NCI-H526 (cell line): ENCODE results near the gene CSGALNACT2.

Experiments used
- DNase-seq, 2 experiments: peaks; one replicate each; lab custom pipeline; 2025; lab: John Stamatoyannopoulos, UW

CSGALNACT2 gene

DNA sequence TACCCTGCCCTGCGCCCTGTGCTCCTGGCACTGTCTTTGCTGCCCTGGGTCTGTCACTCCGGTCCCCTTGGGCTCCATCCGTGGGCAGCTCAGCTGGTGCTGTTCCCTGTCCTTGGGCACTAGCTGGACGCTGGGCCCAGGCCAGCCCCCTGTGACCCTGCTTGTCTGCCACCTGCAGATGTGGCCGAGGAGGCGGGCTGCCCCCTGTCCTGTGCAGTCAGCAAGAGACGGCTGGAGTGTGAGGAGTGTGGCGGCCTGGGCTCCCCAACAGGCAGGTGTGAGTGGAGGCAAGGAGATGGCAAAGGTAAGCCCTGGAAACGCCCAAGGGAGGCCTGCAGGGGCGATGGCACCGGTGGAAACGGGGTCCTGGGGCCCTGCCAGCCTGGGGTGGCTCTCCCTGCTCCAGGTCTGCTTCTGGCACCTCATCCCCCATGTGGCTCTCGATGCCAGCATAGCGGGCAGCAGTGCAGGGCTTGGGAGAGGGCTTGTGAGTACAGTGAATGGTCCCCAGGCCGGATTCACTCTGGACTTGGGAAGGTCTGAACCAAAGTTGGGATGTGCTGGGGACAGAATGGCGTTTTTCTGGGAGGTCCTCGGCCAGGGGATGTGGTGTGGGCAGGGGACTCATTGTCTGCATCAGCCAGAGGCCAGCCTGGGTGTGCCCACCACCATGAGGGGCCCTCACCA, 26.2 kb upstream of the CSGALNACT2 start:
- no peak for DNase-seq

DNA sequence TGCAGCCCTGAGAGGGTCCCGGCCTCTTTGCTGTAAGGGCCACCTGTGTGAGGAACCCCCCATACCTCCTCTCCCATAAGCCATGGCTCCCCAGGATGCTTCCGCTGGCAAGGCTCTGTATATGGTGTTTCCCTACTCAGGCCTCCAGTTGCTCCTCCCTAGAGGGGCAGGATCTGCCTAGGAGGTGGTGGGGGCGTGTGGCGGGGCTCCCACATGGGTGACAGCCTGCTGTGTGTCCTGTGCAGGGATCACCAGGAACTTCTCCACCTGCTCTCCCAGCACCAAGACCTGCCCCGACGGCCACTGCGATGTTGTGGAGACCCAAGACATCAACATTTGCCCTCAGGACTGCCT, 25.7 kb upstream of the CSGALNACT2 start:
- no peak for DNase-seq

DNA sequence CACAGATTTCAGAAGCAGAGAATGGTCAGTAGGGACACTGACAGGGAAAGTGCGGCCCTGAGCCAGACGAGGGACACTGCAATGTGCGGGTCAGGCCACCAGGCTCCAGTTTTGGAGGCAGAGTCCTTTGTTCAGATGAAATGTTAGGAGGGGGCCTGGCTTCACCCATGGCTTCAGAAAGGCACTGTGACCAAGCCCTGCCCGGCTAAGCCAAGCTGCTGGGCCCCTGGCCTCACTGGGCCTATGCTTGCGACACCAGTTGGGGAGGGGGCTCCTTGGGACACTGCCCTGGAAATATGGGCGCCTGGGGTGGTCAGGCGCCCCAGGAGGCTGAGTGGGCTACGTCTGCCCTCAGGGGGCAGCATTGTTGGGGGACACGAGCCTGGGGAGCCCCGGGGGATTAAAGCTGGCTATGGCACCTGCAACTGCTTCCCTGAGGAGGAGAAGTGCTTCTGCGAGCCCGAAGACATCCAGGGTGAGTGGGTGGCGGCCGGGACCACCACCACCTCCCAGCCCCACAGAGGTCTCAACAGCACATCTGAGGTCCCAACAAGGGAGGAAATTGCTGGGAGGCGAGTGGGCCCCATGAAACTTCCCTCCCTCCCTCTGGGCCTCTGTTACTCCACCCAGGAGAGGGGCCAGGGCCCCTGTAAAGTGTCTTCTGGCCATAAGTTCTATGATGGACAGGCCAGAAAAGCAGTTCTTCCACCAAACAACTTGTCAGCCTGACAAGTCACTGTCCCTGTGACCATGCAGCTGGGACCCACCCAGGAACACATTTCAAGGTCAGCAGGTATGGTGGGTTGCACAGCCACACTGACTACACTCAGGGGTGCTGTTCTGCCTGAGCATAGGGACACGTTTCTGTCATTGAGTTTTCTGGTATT, 24.8 kb upstream of the CSGALNACT2 start:
- no peak for DNase-seq

DNA sequence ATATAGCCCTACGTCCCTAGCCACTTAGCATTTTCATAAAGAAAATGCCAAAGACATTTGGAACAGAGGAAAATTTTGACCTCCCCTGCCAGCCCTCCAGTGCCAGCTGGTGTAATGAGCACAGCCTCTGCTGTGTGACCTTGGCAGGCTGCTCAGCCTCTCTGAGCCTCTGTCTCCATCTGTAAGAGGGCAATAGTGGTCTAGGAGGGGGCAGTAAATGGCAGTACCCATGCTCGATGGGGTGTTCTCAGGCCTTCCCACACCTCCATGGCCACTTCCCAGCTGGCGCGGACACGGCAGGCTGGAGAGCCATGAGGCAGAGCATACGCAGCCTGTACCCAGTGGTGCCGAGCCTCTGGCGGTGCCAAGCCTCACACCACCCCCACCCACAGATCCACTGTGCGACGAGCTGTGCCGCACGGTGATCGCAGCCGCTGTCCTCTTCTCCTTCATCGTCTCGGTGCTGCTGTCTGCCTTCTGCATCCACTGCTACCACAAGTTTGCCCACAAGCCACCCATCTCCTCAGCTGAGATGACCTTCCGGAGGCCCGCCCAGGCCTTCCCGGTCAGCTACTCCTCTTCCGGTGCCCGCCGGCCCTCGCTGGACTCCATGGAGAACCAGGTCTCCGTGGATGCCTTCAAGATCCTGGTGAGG, 24.0 kb upstream of the CSGALNACT2 start:
- DNase-seq, result no peak

GRCh38 chr10:43114743-43115611, 23.3 kb upstream of the CSGALNACT2 start:
- DNase-seq, result no peak

GRCh38 chr10:43115881-43116595, 22.2 kb upstream of the CSGALNACT2 start:
- DNase-seq, result no peak

DNA sequence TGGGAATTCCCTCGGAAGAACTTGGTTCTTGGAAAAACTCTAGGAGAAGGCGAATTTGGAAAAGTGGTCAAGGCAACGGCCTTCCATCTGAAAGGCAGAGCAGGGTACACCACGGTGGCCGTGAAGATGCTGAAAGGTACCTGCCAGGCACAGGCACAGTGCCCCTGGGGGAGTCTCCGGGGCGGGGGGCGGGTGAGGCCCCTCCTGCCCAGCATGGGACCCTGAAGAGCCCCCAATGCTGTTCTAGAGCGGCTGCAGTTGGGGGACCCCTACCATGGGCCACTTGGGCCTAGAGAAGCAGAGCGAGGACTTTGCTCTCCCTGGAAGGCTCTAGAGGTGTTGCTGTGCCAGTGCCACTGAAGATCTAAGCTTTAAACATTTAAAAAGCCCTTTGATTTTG, 21.6 kb upstream of the CSGALNACT2 start:
- no peak for DNase-seq

DNA sequence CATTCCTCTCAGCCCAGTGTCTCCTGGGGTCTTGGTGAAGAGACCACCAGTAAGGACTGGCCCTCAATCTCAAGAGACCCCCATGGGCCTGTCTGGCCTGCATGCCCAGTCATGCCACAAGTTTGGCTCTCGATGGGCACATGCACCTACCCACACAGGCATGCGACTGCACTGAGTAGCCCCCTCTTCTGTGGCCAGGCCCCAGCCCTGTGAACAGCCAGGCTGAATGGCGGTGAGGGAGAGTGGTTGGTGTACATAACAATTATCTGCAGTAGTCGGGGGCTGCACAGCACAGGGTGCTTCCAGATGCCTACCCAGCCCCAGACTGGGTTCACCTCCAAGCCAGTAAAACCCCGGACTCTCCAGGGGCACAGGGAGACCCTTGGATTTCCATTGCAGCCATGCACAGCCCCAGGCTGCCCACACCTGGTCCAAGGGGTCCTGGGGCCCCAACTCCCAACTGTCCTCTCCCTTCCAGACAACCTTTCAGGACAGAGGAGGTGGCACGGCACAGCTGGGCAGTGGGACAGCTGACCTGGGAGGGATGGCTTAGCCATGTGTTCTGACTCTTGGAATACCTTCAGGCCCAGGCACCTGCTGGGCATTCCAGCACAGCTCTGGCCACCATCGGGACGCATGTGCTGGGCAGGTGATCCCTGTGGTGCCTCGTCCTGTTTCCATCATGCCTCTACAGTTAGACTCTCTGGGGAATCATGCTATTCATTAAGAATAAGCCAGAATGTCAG, 21.0 kb upstream of the CSGALNACT2 start:
- DNase-seq, result no peak

DNA sequence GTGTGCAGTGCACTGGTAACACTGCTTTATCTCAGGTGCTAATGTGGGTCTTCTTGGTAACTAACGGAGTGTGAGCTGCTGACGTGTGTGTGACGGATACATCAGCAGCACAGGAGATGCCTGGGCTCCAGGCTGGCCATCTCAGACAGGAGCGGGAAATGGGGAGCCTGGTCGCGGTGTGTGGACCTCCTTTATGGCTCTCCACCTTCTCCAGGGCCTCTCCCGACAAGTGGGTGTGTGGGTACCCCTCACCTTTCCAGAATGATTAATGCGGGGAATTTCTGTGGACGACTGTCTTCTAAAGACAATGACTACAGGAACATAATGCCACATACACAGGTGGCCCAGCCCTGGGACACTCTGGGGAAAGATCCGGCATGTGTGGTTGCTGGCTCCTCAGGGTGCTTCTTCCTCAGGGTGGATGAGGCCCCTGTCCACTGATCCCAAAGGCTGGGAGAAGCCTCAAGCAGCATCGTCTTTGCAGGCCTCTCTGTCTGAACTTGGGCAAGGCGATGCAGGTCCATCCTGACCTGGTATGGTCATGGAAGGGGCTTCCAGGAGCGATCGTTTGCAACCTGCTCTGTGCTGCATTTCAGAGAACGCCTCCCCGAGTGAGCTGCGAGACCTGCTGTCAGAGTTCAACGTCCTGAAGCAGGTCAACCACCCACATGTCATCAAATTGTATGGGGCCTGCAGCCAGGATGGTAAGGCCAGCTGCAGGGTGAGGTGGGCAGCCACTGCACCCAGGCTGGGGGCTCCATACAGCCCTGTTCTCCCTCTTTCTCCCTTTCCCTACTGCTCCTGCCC, 20.3 kb upstream of the CSGALNACT2 start:
- DNase-seq, result no peak

GRCh38 chr10:43118631-43119415, 19.4 kb upstream of the CSGALNACT2 start:
- DNase-seq, result no peak

GRCh38 chr10:43119416-43120115, 18.7 kb upstream of the CSGALNACT2 start:
- DNase-seq, result no peak

- DNase-seq, result no peak
Observed at GRCh38 chr10:43120116-43120928, 17.9 kb upstream of the CSGALNACT2 start.

DNA sequence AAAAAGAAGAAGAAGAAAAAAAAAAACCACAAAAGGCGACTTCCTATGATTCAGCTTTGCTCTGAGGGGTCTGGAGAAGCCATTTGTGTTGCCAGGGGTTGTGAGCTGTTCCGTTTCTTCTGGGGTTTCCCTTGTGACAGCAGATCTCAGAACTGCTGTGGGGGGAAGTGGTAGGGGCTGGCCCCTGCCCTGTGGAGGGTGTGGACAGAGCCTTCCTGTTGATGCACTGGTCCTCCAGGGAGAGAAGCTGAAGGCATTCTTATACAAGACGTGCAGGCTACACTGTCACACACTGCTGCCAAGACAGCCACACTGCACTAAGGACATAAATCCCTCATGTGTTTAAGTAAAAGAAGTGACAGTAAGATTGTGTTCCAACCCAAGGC, 17.3 kb upstream of the CSGALNACT2 start:
- no peak for DNase-seq

DNA sequence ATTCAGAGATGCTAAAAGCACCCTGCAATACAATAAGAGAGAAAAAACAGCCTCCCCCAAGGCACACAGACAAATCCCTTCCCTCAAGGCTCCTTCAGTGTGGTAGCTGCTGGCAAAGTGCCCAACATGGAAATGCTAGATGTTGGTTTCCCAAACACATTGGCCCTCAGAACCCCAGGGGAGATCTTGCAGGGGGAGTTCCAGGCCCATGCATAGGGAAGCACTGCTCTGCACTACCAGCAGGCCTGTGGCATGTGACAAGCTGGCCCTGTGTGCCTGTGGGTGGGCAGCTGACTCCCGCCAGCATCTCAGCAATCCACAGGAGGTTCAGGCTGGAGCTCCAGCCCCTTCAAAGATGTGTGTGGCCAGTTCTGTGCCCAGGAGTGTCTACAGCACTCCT, 16.8 kb upstream of the CSGALNACT2 start:
- DNase-seq, result no peak

GRCh38 chr10:43122096-43122495, 16.1 kb upstream of the CSGALNACT2 start:
- DNase-seq, result no peak

- DNase-seq, result no peak
Observed at GRCh38 chr10:43122826-43123225, 15.4 kb upstream of the CSGALNACT2 start.

DNA sequence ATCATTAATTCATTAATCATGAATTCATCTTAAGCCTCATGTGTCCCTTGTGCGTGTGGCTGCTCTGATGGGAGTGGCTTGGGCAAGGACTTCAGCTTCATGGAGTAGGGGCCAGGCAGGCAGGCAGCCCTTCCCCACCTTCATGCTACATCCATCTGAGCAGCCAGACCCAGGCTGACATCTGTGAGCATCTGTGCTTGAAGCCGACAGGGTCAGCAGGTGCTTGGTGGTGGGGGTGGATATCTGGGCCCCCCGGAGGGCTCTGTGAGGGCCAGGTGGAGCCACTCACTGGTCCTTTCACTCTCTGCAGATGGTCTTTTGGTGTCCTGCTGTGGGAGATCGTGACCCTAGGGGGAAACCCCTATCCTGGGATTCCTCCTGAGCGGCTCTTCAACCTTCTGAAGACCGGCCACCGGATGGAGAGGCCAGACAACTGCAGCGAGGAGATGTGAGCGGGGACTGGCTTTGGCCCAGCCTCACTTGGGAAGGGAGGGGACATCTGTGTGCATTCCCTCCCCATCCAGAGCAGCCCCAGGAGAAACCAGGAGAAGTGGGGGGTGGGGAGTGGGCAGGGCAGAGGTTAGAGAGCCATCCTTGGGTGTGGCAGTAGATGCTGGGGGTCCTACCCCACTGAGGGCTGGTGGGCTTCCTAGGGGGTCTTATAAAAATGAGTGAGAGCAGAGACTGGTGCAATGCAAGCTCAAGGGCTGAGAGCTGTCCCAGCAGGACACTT, 14.7 kb upstream of the CSGALNACT2 start:
- DNase-seq, result no peak
